LHCN-M2 (cell line): ENCODE data around the gene USP13. TPM values are rescaled to one million over a fixed set of nuclear protein-coding genes. Genes with fewer than 3 reads are reported as not detected.
"Not testable (repeated sequence)": the region's sequence is repeated elsewhere in the genome, so short reads cannot be mapped to it uniquely, and the experiment has no call there.

Source experiments
- DNase-seq: peaks from one replicate; pipeline ENCODE4 v3.0.0-alpha.2; 2012; ENCODE audit warnings: low read depth
- polyA plus RNA-seq: library from polyadenylated mRNA; unstranded; fragments of >200 nt; gene quantifications from one replicate; pipeline ENCODE4 v1.2.1, GENCODE V29; 2012; ENCODE audit warnings: missing spikeins
- total RNA-seq: library from RNA; depleted of rRNA; stranded (reverse); fragments of >200 nt; gene quantifications from 2 replicates; pipeline ENCODE4 v1.2.3, GENCODE V29; 2014; rRNA removed

Gene USP13
- 11.1 and 16.5 TPM in 2 replicates for total RNA-seq
- polyA plus RNA-seq, result 8.2 TPM

- peak; percentile 89 for DNase-seq
These were observed at the start of gene USP13 for GRCh38 chr3:179652447-179653095. Gene USP13 (plus strand): TSS chr3:179653040. CDS start chr3:179653226, 186 bp downstream.

- DNase-seq, result no peak
These were observed 49.5 kb upstream of the USP13 start for GRCh38 chr3:179603321-179603720.

- DNase-seq, result no peak
These were observed 49.0 kb upstream of the USP13 start for GRCh38 chr3:179603831-179604230.

- DNase-seq, result peak; percentile 94
These were observed 48.3 kb upstream of the USP13 start, which contains the start of the genes MRPL47 and NDUFB5 for GRCh38 chr3:179604321-179605078. Gene MRPL47 (minus strand): TSS chr3:179604638. CDS start chr3:179604624, 14 bp downstream. Gene NDUFB5 (plus strand): TSS chr3:179604794. CDS start chr3:179604816, 22 bp downstream.

GRCh38 chr3:179606534-179607085 lies 46.2 kb upstream of the USP13 start:
- no peak for DNase-seq

GRCh38 chr3:179608931-179609720 lies 43.7 kb upstream of the USP13 start:
- no peak for DNase-seq

GRCh38 chr3:179610066-179610465 lies 42.8 kb upstream of the USP13 start:
- no peak for DNase-seq

- DNase-seq, result peak; percentile 45
These were observed 39.0 kb upstream of the USP13 start for GRCh38 chr3:179613807-179614206.

GRCh38 chr3:179615458-179616173 lies 37.2 kb upstream of the USP13 start:
- peak; percentile 58 for DNase-seq

GRCh38 chr3:179622023-179622422 lies 30.8 kb upstream of the USP13 start:
- DNase-seq, result no peak

GRCh38 chr3:179624451-179624850 lies 28.4 kb upstream of the USP13 start:
- peak; percentile 46 for DNase-seq

- DNase-seq, result no peak
These were observed 21.9 kb upstream of the USP13 start for GRCh38 chr3:179630753-179631451.

- DNase-seq, result no peak
These were observed 12.4 kb upstream of the USP13 start for GRCh38 chr3:179640469-179640868.

- DNase-seq, result no peak
These were observed 10.0 kb upstream of the USP13 start for GRCh38 chr3:179642871-179643270.

- DNase-seq, result not testable (repeated sequence)
These were observed 9.0 kb upstream of the USP13 start for GRCh38 chr3:179643837-179644236.

- peak; percentile 10 for DNase-seq
These were observed 6.7 kb upstream of the USP13 start for GRCh38 chr3:179646177-179646576.

GRCh38 chr3:179651687-179652446 lies 973 bp upstream of the USP13 start:
- peak; percentile 9 for DNase-seq

- peak; percentile 77 for DNase-seq
These were observed 407 bp downstream of the USP13 start for GRCh38 chr3:179653096-179653797.

GRCh38 chr3:179655236-179655635 lies 2.4 kb downstream of the USP13 start:
- no peak for DNase-seq
